GM18526 (cell line): Measurements from ENCODE around the gene TMEM184A.

Source experiments
- POLR2A ChIP-seq: IDR thresholded peaks from 3 replicates; pipeline ENCODE4 v1.6.1; 2011; ENCODE audit not compliant: insufficient read length; ENCODE audit errors: extremely low read depth

The TMEM184A gene

DNA sequence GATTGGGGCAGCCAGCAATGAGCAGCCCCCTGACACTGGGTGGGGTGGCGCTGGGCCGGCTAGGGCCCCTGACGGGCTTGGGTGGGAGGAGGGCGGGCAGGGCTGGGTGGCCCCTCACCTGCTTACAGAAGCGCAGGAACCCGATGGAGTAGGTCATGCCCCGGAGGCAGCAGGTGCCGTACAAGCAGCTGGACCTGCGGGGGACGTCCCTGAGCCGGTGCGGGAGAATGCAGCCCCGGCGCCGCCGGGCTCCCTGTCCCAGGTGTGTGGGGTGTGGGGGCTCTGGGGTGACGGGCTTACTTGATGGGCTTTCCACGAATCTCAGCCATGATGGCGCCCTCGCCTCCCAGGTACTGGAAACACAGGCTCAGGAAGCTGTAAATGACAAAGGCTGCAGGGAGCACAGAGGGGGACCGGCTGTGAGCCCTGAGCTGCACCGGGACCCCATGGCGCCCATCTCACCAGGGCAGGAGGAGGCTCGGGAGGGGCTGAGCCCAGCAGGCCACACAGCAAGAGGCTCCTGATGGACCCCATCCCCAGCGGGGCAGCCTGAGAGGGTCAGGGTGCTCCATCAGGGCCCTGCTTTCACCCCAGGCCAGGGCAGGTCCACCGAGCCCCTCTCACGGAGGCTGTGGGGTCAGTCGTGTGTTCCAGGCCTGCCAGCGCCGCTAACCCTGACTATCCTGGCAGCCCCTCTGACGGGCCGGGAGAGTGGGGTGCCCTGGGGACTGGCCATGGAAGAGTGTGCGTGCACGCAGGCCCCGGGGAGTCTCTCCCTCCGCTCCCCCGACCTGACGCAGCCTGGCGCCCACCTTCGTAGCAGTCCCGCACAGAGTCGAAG, 5.8 kb downstream of the TMEM184A start:
- no peak for TF ChIP-seq POLR2A

DNA sequence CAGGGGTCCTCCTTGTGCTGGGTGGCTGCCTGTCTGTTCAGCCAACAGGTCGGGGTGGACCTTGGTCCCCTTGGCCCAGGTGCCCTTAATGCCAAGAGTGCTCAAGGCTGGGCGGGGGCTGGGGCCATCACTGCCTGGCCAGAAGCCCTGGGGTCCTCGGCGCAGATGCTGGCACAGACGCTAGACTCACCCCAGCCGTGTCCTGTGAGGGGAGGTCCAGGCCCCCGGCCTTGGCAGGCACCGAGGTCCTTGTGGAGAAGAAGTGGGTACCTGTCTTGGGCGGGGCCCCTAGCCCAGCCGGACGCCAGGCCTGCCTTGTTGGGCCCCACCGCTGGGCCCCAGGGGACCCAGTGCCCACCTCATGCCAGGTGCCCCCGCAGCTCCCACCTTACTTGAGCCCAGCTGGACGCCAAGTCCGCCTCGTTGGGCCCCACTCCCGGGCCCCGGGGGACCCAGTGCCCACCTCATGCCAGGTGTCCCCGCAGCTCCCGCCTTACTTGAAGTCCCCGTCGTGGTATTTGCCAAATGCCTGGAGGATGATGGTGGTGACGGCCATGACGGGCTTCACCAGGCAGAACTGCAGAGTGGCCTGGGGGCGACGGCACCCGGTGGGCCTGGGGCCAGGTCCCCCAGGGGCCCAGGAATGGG, 6.5 kb downstream of the TMEM184A start:
- TF ChIP-seq POLR2A, result no peak

DNA sequence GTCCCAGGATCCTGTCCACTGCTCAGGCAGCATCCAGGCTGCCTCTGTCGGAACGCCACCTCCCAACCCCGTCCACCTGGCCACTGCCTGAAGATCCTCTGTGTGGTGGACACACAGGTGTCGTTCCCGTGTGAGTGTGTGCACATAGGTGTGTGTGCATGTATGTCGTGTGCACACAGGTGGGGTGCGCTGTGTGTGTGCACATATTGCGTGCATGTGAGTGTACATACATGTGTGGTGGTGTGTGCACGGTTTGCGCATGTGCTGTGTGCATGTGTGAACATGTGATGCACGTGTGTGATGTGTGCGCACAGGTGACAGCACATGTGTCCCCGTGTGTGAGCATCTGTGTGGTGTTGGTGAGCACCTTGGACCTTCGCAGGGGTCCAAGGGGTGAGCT, 7.1 kb downstream of the TMEM184A start:
- TF ChIP-seq POLR2A, result no peak

DNA sequence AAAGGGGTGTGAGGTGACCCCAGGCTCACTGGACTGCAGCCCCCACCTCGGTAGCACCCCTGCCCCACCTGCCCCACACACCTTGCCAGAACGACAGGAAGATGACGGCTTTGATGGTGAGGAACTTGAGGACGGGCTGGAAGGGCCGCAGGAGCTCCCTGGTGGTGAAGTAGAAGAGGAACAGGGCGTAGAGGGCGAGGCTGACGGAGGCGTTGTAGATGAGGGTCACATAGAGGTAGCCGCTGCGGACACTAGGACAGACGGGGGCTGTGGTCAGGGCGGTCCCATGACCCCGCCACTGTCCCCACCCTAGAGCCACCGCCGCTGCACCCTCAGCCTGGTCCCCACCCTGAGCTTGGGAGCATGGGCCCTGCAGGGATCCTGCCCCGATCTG, 7.6 kb downstream of the TMEM184A start:
- no peak for TF ChIP-seq POLR2A

DNA sequence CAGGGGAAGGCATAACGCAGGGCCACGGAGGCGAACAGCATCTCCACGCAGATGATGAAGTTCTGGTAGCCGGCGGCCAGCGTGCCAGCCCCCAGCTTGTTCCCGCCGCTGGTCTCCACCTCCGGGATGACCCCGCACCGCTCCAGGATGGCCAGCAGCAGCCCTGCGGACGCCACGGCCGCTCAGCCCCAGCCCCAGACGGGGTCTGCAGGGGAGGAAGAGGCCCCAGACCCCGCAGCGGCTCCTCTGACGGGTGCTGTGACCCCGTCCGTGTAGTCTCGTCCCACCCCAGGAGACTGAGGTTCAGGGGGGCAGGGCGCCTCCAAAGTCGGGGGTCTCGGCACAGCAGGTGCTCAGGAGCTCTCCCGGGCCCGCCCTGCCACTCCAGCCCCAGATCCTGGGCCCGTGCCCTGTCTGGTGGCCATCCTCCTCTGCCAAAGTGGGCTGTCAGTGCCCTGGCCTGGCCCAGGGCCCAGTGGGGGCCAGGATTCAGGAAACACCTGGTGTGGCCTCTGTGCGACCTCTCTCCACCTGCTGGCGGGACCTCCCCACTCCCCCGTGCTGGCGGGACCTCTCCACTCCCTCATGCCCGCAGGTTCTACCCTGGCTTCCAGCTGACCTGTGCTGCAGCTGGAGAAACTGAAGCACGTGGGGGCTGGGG, 8.1 kb downstream of the TMEM184A start:
- no peak for TF ChIP-seq POLR2A

DNA sequence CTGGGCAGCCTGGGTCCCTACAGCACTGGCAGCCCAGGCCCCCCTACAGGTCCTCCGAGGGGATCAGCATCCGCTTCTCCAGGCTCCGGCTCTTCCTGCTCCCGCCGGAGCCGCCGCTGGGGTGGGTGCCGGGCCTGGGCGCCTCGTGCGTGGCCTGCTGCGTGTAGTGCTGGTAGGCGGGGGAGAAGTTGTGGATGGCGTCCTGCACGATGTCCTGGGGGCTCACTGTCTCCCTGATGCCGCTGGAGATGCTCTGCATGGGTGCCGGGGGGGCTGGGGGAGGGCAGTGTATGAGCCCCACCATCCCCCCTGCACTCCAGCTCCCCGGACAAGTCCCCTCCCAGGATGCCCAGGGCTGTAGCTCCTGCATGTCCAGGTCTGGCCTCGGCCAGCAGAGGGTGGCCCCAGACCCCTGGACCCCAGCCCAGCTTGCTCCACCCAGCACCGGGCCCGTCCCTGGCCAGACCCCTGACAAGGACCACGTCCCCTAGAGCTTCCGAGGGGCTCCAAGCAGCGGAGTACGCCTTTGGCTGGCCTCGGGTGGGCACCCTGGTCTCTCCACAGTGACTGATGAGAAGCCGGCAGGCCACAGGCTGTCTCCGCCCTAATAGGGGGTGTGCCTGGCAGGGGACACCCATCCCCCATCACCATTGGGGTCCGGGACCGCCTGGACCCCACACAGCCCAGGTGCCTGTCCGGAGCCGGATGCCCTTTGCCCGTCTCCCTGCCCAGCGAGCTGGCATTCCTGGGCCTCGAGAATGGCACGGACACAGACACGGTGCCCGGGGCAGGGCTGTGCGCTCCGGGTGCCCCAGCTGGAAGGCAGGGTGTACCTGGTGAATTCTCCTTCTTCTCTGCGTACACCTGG, 8.9 kb downstream of the TMEM184A start:
- no peak for TF ChIP-seq POLR2A

DNA sequence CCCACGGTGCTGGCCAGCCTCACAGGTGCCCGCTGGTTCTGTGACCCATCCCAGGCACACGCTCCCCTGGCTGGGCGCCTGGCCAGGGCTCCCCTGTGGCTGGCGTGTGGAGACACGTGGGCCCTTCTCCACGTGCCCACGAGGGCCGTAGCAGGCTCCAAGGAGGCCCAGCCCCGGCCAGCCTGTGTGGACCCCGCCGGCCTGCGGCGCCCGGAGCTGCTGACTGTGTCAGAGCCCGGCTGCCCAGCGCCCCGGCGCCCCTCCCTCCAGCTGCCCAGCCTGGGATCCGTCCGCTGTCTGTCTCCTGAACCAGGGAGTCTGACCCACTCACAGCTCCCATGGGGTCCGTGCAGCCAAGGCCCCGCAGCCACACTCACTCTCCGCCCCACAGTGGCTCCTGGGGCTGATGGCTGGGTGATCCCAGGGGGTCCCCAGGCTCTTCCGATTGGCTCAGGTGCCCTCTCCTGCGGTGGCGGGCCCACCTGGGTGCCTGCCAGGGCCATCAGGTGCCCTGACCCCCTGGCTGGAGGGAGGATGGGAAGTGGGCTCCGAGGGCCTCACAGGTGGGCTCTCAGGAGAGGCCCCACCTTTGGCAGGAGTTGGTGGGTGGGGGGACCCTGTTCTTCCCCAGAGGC, 9.6 kb downstream of the TMEM184A start:
- TF ChIP-seq POLR2A, result no peak

DNA sequence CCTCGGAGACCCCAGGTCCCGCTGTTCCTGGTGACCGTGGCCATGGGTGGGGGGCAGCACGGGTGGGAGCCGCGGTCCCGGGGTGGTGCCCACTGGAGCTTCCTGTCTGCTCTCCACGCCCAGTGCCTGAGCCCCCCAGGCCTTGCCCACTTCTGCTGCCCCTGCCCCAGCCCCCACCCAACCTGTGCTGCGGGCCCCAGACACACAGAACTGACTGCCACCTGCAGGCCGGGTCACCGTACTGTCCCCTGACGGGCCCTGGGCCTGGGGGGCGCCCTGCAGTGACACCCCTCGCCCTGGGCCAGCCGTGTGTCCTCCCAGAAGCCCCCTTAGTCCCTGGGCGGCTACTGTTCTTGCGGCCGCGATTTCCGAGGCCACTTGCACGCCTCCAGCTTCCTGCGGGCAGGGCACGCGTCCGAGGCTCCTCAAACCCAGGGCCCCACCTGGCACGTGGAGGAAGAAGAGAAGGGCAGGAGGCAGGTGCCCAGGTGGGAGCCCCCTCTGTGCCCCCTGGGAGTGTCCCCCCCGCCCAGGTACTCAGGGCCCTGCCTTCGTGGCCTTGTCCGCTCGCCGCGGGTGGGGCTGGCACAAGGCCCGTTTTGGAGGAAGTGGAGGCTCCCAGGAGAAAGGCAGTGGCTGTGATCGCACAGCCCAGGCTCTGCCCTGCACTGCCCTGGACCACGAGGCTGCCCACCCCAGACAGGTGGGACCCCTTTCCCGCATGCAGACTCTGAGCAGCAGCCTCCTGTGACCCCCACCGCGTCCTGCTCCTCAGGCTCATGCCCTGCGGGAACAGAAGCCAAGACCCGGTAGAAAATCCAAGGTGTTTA, 10.4 kb downstream of the TMEM184A start:
- TF ChIP-seq POLR2A, result no peak

DNA sequence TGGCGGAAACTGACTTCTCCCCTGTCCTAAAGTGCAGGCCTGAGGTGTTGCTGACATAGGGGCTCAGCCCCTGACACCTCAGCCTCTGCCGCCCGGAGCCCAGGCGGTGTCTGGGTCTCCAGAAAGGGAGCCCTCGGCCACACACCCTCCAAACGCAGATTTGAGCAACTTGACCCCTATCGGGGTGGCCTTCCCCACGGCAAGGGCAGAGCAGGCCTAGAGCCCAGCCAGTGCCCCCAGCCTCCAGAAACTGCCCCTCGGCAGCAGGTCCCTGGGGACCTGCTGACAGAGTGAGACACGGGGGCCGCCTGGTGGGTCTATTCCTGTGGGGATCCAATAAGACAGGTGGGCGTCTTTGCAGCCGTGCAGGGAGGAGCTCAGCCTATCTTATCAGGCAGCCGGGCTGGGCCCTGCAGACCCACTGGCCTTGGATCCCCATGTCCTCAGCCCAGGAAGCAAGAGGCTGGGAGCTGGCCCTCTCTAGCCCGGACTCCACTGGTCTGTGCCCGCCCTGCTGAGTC, 11.0 kb downstream of the TMEM184A start:
- TF ChIP-seq POLR2A, result no peak

DNA sequence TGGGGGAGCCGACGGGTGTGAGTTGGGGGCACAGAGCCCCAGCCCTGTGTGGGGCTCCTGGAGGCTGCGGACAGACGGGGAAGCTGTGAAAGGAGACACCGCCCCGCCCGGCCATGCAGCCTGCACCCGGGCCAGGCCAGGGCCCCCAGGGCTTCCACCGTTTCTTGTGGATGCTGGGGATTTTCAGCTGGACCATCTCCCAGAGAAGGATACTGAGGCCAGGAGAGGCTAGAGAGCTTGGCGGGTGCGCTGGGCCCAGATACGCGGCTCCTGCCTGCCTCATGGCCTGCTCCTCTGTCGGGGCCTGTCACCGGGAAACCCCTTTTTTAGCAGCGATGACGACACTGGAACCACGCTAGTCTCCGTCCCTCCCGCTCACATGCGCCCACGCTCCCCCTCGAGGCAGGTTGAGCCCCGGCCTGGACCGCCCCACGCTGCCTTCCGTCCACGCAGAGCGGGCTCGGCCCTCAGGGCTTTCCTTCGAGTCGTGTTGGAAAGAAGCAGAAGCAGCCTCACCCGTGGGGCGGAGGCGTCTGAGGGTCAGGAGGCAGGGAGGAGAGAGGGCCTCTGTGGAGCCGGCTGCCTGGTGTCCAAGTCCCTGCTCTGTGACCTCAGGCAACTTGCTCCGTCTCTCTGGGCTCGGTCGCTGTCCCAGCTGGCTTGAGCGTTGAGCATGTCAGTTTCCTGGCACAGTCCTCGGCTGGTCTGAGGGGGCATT, 11.7 kb downstream of the TMEM184A start:
- TF ChIP-seq POLR2A, result no peak

DNA sequence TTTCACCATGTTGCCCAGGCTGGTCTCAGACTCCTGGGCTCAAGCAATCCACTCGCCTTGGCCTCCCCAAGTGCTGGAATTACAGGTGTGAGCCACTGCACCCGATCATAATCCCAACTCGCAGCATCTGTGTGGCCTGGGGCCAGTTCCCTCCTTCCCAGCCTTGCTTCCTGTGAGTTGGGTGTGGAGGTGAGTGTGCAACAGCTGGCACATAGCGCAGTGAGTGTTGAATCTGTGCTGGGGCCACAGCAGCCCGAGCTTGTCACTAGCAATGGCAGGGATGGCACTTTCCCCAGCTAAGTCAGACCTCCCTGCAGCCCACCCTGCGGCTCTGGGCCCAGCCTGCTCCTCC, 12.2 kb downstream of the TMEM184A start:
- no peak for TF ChIP-seq POLR2A

DNA sequence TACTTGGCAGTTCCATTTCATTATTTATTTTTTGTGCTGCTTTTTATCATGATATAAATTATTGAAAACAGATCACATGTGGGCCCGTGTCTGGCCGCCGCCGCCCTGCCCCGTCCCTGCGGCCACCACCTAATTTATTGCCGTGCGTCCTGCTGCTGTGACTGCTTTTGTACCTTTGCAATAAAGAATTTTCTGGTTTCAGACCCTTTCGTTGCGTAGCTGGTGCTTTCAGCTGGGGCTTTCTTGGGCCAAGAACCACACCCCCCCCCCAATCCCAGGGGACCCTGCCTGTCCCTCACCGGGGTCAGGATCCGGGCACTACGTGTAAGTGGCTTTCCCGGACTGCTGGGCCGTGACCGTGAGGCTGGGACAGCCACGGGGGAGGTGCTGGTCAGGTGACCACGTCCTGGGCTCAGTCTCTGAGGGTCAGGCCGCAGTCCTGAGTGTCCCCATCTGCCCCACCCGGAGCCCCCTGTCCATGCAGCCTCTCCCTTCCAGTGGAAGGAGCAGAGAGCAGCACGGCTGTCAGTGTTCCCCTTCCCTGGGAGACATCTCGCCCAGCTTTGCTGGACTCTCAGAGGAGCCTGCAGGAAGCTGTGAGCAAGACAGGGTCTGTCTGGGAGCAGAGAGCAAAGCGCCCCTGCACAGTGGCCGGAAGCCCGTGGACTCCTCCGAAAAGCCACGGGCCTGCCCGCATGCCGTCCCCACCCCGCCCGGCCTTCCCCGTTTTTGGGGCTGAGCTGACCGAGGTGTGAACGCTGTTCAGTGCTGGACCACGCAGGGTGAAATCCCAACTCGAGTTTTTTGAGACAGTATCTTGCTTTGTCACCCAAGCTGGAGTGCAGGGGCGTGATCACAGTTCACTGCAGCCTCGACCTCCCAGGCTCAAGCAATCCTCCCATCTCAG, 12.9 kb downstream of the TMEM184A start:
- no peak for TF ChIP-seq POLR2A

DNA sequence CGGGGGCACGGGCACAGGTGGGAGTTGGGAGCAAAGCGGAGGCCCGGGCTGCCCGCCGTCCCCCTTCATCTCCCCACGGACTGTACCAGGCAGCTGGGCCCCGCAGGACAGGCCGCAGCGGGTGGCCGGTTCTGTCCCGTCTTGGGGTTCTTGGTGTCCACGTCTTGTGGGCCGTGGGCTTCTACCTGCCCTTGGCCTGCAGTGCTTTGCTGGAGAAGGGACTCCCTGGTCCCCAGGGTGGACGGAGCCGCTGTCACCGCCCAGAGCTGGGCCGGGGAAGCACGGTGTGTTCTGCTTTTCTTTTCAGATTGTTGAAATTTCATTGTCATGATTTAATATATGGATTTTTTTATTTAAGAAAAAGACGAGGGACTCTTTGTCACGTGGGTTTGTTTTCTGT, 13.7 kb downstream of the TMEM184A start:
- TF ChIP-seq POLR2A, result no peak
